ENCODE measurements around the gene MALAT1.

Gene MALAT1

DNA sequence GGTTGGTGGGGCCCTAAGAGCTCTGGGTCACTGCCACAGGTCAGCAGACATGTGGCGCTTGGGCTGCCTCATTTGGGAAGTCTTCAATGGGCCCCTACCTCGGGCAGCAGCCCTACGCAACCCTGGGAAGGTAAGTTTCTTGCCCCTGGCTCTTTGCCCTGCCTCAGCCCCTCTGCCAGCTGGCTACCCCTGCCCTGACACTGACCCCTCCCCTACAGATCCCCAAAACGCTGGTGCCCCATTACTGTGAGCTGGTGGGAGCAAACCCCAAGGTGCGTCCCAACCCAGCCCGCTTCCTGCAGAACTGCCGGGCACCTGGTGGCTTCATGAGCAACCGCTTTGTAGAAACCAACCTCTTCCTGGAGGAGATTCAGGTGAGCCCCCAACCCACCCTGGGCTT, 27.9 kb downstream of the MALAT1 start:
- TF ChIP-seq EP300 (IDR thresholded peaks at IDR 0.05; ENCODE audit: borderline replicate concordance): no peak
- TF ChIP-seq RAD21 (IDR thresholded peaks at IDR 0.05; ENCODE audit: low read depth): no peak
- no peak for TF ChIP-seq REST (IDR thresholded peaks at IDR 0.05; ENCODE audit: low read depth)
- TF ChIP-seq ZBTB7A (IDR thresholded peaks at IDR 0.05; ENCODE audit: low read depth): no peak
- no peak for TF ChIP-seq TEAD4 (IDR thresholded peaks at IDR 0.05)
- TF ChIP-seq, protein P1, sequence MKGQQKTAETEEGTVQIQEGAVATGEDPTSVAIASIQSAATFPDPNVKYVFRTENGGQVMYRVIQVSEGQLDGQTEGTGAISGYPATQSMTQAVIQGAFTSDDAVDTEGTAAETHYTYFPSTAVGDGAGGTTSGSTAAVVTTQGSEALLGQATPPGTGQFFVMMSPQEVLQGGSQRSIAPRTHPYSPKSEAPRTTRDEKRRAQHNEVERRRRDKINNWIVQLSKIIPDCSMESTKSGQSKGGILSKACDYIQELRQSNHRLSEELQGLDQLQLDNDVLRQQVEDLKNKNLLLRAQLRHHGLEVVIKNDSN (IDR thresholded peaks at IDR 0.05): no peak
- no peak for TF ChIP-seq CEBPB (IDR thresholded peaks at IDR 0.05)
- no peak for TF ChIP-seq CREB1 (IDR thresholded peaks at IDR 0.05; ENCODE audit: low read depth)
- TF ChIP-seq NFIC (IDR thresholded peaks at IDR 0.05): no peak
- no peak for TF ChIP-seq YY1 (IDR thresholded peaks at IDR 0.05; ENCODE audit: low read depth)
- no peak for TF ChIP-seq TCF12 (IDR thresholded peaks at IDR 0.05; ENCODE audit: low read depth)
- no peak for TF ChIP-seq EGR1 (IDR thresholded peaks at IDR 0.05)
- TF ChIP-seq, protein P2, sequence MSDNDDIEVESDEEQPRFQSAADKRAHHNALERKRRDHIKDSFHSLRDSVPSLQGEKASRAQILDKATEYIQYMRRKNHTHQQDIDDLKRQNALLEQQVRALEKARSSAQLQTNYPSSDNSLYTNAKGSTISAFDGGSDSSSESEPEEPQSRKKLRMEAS (IDR thresholded peaks at IDR 0.05): no peak
- TF ChIP-seq TAF1 (IDR thresholded peaks at IDR 0.05; ENCODE audit: low read depth): no peak
- no peak for TF ChIP-seq FOXM1 (IDR thresholded peaks at IDR 0.05; ENCODE audit: borderline replicate concordance, low read depth)

GRCh38 chr11:65528819-65529350, 30.0 kb downstream of the MALAT1 start:
- no peak for TF ChIP-seq TCF12 (IDR thresholded peaks at IDR 0.05; ENCODE audit: low read depth)
- no peak for TF ChIP-seq TEAD4 (IDR thresholded peaks at IDR 0.05)
- no peak for TF ChIP-seq TAF1 (IDR thresholded peaks at IDR 0.05; ENCODE audit: low read depth)

DNA sequence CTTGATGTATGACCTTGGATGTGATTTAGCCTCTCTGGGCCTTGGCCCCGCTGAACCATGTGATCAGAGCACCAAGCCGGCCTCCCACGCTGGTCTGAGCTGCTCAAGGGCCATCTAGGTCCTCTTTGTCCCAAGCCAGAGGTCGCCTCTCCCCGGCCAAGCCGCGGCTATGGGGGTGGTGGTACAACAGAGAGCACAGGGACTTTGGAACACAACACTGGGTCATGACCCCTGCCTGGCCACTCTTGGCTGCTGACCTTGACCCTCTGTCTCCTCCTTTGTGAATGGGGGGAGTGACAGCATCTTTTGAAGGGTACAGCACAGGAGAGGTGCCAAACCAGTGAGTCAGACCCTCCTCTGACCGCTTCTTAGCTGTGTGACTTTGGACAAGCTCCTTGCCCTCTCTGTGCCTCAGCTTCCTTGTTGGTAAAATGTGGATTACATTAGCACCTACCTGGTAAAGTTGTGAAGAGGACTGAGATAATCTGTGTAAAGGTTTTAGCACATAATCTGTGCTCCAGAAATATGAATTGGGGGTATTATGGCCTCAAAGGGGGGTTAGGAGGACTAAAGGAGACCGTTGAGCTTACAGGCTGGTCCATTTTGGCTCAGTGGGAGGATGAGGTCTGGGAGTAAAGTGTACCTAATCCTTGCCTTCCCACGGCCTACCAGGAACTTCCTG, 30.8 kb downstream of the MALAT1 start:
- TF ChIP-seq, protein P2 (IDR thresholded peaks at IDR 0.05): no peak
- TF ChIP-seq NFIC (IDR thresholded peaks at IDR 0.05): no peak
- TF ChIP-seq CEBPB (IDR thresholded peaks at IDR 0.05): no peak
- TF ChIP-seq RAD21 (IDR thresholded peaks at IDR 0.05; ENCODE audit: low read depth): no peak
- no peak for TF ChIP-seq YY1 (IDR thresholded peaks at IDR 0.05; ENCODE audit: low read depth)
- no peak for TF ChIP-seq EGR1 (IDR thresholded peaks at IDR 0.05)
- TF ChIP-seq ZBTB7A (IDR thresholded peaks at IDR 0.05; ENCODE audit: low read depth): no peak
- TF ChIP-seq CREB1 (IDR thresholded peaks at IDR 0.05; ENCODE audit: low read depth): no peak

DNA sequence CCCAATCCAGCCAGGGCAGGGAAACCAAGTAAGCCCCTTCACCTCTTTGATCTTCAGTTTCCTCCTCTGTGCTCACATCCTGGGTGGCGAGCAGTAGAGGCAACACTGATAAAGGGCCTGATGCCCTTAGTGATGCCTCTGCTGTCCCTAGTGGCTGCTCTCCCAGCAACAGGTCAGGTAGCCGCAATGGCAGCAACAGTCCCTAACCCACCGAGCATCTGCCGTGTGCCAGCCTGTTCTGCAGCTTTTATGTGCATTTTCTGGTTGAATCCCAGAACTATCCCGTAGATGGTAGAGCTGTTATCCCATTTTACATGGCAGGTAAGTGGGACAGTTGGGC, 31.3 kb downstream of the MALAT1 start:
- TF ChIP-seq, protein P1 (IDR thresholded peaks at IDR 0.05): no peak
- no peak for TF ChIP-seq YY1 (IDR thresholded peaks at IDR 0.05; ENCODE audit: low read depth)
- TF ChIP-seq RAD21 (IDR thresholded peaks at IDR 0.05; ENCODE audit: low read depth): no peak
- no peak for TF ChIP-seq TEAD4 (IDR thresholded peaks at IDR 0.05)
- TF ChIP-seq EGR1 (IDR thresholded peaks at IDR 0.05): no peak
- no peak for TF ChIP-seq EP300 (IDR thresholded peaks at IDR 0.05; ENCODE audit: borderline replicate concordance)

- no peak for TF ChIP-seq ZBTB7A (IDR thresholded peaks at IDR 0.05; ENCODE audit: low read depth)
- no peak for TF ChIP-seq YY1 (IDR thresholded peaks at IDR 0.05; ENCODE audit: low read depth)
- TF ChIP-seq, protein P2 (IDR thresholded peaks at IDR 0.05): no peak
- no peak for TF ChIP-seq TCF12 (IDR thresholded peaks at IDR 0.05; ENCODE audit: low read depth)
- TF ChIP-seq EGR1 (IDR thresholded peaks at IDR 0.05): no peak
- TF ChIP-seq REST (IDR thresholded peaks at IDR 0.05; ENCODE audit: low read depth): no peak
- TF ChIP-seq, protein P1 (IDR thresholded peaks at IDR 0.05): no peak
- no peak for TF ChIP-seq TAF1 (IDR thresholded peaks at IDR 0.05; ENCODE audit: low read depth)
- TF ChIP-seq NFIC (IDR thresholded peaks at IDR 0.05): no peak
- TF ChIP-seq RAD21 (IDR thresholded peaks at IDR 0.05; ENCODE audit: low read depth): no peak
- TF ChIP-seq CREB1 (IDR thresholded peaks at IDR 0.05; ENCODE audit: low read depth): no peak
- TF ChIP-seq TEAD4 (IDR thresholded peaks at IDR 0.05): no peak
Measured at GRCh38 chr11:65532388-65533064, 33.7 kb downstream of the MALAT1 start.
